ENCODE data around the gene BCL3. TPM values are rescaled to one million over a fixed set of nuclear protein-coding genes. Genes with fewer than 3 reads are reported as not detected.

BCL3 gene
- total and polyA plus RNA-seq, 2 of the 13 experiments (the other 11 are each of a cell fraction or from before 2014, with no cell fraction given) = 2.3 to 4.0 TPM

DNA sequence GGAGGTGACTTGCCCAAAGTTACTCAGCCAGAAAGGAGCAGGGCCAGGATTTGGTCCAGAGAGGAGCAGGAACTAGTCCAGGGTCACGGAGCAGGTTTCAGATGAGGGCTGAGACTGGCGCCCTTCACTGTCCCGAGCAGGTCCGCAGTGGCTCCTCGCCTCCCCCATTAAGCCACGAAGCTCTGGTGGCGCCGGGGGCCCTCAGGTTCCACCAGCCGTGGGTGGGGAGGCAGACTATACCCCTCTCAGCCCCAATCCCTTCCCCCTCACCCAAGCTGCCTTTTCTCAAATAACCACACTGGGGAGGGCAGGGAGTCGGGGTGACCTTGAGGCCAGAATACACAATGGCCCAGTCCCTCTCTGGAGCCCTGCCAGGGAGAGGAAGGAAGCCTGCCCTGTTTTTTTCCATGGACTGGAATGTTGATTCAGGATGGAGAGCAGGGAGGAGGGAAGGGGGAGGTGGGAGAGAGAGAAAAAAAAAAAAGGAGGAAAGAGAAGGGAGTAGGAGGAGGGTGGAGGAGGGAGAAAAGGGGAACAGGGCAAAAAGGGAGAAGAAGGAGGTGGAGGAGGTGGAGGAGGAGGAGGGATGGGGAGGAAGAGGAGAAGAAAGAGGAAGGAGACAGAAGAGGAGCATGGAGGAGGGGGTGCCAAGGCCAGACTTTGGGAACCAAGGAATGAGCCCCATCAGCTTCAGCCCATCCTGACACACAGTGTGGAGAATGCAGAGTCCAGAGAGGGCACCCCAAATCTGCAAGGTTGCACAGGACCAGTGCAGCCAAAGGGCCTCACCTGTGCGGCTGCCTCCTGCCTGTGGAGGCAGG is 29.9 kb upstream of the BCL3 start (continued):
- TF ChIP-seq ZNF577 (CRISPR knock-in tag; IDR thresholded peaks at IDR 0.05; ENCODE audit: borderline replicate concordance, low read depth) = no peak
- TF ChIP-seq TGIF2 (CRISPR knock-in tag; IDR thresholded peaks at IDR 0.05) = 0 out of 2 replicates have a peak, but pooled peaks have one; percentile 53
- TF ChIP-seq SSRP1 (CRISPR knock-in tag; IDR thresholded peaks at IDR 0.05) = peak; percentile 56; the same call in 1 of the 2 replicates
- TF ChIP-seq ZNF558 (CRISPR knock-in tag; IDR thresholded peaks at IDR 0.05; ENCODE audit: borderline replicate concordance) = no peak; the same call in 1 of the 2 replicates
- TF ChIP-seq KMT2B (CRISPR knock-in tag; IDR thresholded peaks at IDR 0.05) = peak; percentile 68; the same call in 1 of the 2 replicates
- no peak for TF ChIP-seq NONO (IDR thresholded peaks at IDR 0.05)
- peak; percentile 86 for TF ChIP-seq NONO (CRISPR knock-in tag; conservative IDR thresholded peaks at IDR 0.05)
- no peak for TF ChIP-seq ZBTB33 (CRISPR knock-in tag; IDR thresholded peaks at IDR 0.05)
- TF ChIP-seq, protein P1, sequence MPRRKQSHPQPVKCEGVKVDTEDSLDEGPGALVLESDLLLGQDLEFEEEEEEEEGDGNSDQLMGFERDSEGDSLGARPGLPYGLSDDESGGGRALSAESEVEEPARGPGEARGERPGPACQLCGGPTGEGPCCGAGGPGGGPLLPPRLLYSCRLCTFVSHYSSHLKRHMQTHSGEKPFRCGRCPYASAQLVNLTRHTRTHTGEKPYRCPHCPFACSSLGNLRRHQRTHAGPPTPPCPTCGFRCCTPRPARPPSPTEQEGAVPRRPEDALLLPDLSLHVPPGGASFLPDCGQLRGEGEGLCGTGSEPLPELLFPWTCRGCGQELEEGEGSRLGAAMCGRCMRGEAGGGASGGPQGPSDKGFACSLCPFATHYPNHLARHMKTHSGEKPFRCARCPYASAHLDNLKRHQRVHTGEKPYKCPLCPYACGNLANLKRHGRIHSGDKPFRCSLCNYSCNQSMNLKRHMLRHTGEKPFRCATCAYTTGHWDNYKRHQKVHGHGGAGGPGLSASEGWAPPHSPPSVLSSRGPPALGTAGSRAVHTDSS (CRISPR knock-in tag; conservative IDR thresholded peaks at IDR 0.05) = no peak
- peak; percentile 83 for TF ChIP-seq POLR2G (IDR thresholded peaks at IDR 0.05; ENCODE audit: low read depth, low read length)
- TF ChIP-seq ZNF280B (CRISPR knock-in tag; IDR thresholded peaks at IDR 0.05; ENCODE audit: borderline replicate concordance) = 0 out of 2 replicates have a peak, but pooled peaks have one; percentile 24
- TF ChIP-seq ATAD3A (CRISPR knock-in tag; IDR thresholded peaks at IDR 0.05) = no peak
- peak; percentile 47; the same call in 1 of the 2 replicates for TF ChIP-seq GATA4 (IDR thresholded peaks at IDR 0.05; ENCODE audit: borderline replicate concordance, low read depth)
- TF ChIP-seq RXRA (CRISPR knock-in tag; IDR thresholded peaks at IDR 0.05) = peak; percentile 47; the same call in 1 of the 2 replicates
- peak; percentile 39; the same call in 1 of the 2 replicates for TF ChIP-seq CEBPG (CRISPR knock-in tag; IDR thresholded peaks at IDR 0.05)
- peak; percentile 22 for TF ChIP-seq HNRNPLL (IDR thresholded peaks at IDR 0.05; ENCODE audit: low read depth, low read length, poor library complexity, severe bottlenecking)
- no peak for TF ChIP-seq KLF6 (CRISPR knock-in tag; IDR thresholded peaks at IDR 0.05)
- 0 out of 2 replicates have a peak, but pooled peaks have one; percentile 48 for TF ChIP-seq ZBTB43 (CRISPR knock-in tag; conservative IDR thresholded peaks at IDR 0.05)
- TF ChIP-seq, protein P2, sequence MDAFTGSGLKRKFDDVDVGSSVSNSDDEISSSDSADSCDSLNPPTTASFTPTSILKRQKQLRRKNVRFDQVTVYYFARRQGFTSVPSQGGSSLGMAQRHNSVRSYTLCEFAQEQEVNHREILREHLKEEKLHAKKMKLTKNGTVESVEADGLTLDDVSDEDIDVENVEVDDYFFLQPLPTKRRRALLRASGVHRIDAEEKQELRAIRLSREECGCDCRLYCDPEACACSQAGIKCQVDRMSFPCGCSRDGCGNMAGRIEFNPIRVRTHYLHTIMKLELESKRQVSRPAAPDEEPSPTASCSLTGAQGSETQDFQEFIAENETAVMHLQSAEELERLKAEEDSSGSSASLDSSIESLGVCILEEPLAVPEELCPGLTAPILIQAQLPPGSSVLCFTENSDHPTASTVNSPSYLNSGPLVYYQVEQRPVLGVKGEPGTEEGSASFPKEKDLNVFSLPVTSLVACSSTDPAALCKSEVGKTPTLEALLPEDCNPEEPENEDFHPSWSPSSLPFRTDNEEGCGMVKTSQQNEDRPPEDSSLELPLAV (CRISPR knock-in tag; conservative IDR thresholded peaks at IDR 0.05; ENCODE audit: low read depth) = no peak
- no peak for TF ChIP-seq HOXA9 (CRISPR knock-in tag; IDR thresholded peaks at IDR 0.05; ENCODE audit: borderline replicate concordance)
- TF ChIP-seq U2AF1 (optimal IDR thresholded peaks at IDR 0.05; ENCODE audit: low read depth, low read length) = no peak
- TF ChIP-seq ELF4 (CRISPR knock-in tag; IDR thresholded peaks at IDR 0.05; ENCODE audit: borderline replicate concordance) = no peak
